HEK293T (cell line): ENCODE measurements around the gene C16orf82.

Experiments used
- BHLHE40 ChIP-seq: fragments of 450-650 bp; IDR thresholded peaks from 2 replicates; pipeline ENCODE4 v1.6.1; 2016; ENCODE audit warnings: mild to moderate bottlenecking, moderate library complexity, borderline replicate concordance
- CTBP1 ChIP-seq: fragments of 450-650 bp; IDR thresholded peaks from 2 replicates; pipeline ENCODE4 v1.6.1; 2016; ENCODE audit warnings: borderline replicate concordance
- ELF4 ChIP-seq: fragments of 450-650 bp; IDR thresholded peaks from 2 replicates; pipeline ENCODE4 v1.6.1; 2017; ENCODE audit warnings: antibody characterized with exemption
- FOXA1 ChIP-seq: fragments of 450-650 bp; IDR thresholded peaks from 2 replicates; pipeline ENCODE4 v1.6.1; 2016; ENCODE audit warnings: mild to moderate bottlenecking
- FOXK2 ChIP-seq: fragments of 450-650 bp; IDR thresholded peaks from 2 replicates; pipeline ENCODE4 v1.6.1; 2016; ENCODE audit warnings: mild to moderate bottlenecking
- FOXM1 ChIP-seq: fragments of 450-650 bp; IDR thresholded peaks from 2 replicates; pipeline ENCODE4 v1.6.1; 2017; ENCODE audit warnings: mild to moderate bottlenecking, borderline replicate concordance
- HDGF ChIP-seq: fragments of 450-650 bp; IDR thresholded peaks from 2 replicates; pipeline ENCODE4 v1.6.1; 2017; ENCODE audit warnings: antibody characterized with exemption, borderline replicate concordance
- L3MBTL2 ChIP-seq: fragments of 450-650 bp; conservative IDR thresholded peaks from 2 replicates; pipeline ENCODE4 v1.6.1; 2016; ENCODE audit warnings: mild to moderate bottlenecking
- NFRKB ChIP-seq: fragments of 450-650 bp; IDR thresholded peaks from 2 replicates; pipeline ENCODE4 v1.6.1; 2016; ENCODE audit warnings: mild to moderate bottlenecking, moderate library complexity
- PKNOX1 ChIP-seq: fragments of 450-650 bp; IDR thresholded peaks from 2 replicates; pipeline ENCODE4 v1.6.1; 2016
- SP1 ChIP-seq: fragments of 450-650 bp; IDR thresholded peaks from 2 replicates; pipeline ENCODE4 v1.6.1; 2017
- SUZ12 ChIP-seq: fragments of 450-650 bp; IDR thresholded peaks from 2 replicates; pipeline ENCODE4 v1.6.1; 2016; ENCODE audit warnings: mild to moderate bottlenecking
- TARDBP ChIP-seq: fragments of 450-650 bp; IDR thresholded peaks from 2 replicates; pipeline ENCODE4 v1.6.1; 2016
- ZNF384 ChIP-seq: fragments of 450-650 bp; IDR thresholded peaks from 2 replicates; pipeline ENCODE4 v1.6.1; 2016

GRCh38 chr16:27106305-27106704 is 39.6 kb downstream of the C16orf82 start:
- TF ChIP-seq CTBP1 (no peak), SP1 (no peak), FOXK2 (no peak), FOXM1 (no peak), ELF4 (no peak), SUZ12 (no peak), BHLHE40 (no peak), ZNF384 (no peak), FOXA1 (no peak), L3MBTL2 (no peak), TARDBP (no peak), PKNOX1 (no peak), NFRKB (no peak), HDGF (no peak)
